Dendritic cell treated with granulocyte-macrophage colony-stimulating factor and Interleukin-4, amounts not matched to agents 40 ng/mL and 50 ng/mL, for 4 days (primary cell): Measurements from ENCODE around the gene CFAP46.
"Not testable (repeated sequence)": the region's sequence is repeated elsewhere in the genome, so short reads cannot be mapped to it uniquely, and the experiment has no call there.

ENCODE experiments used
- H3K27ac Mint-ChIP-seq: one replicate; pipeline ENCODE4 v1.8.0; 2022; ENCODE audit warnings: mild to moderate bottlenecking, mixed read lengths
- H3K27me3 Mint-ChIP-seq: one replicate; pipeline ENCODE4 v1.8.0; 2022; ENCODE audit warnings: mild to moderate bottlenecking, mixed read lengths
- H3K36me3 Mint-ChIP-seq: one replicate; pipeline ENCODE4 v1.8.0; 2022; ENCODE audit warnings: low read depth, mixed read lengths
- H3K4me1 Mint-ChIP-seq: one replicate; pipeline ENCODE4 v1.8.0; 2022; ENCODE audit warnings: low read depth, mixed read lengths
- H3K4me3 Mint-ChIP-seq: one replicate; pipeline ENCODE4 v1.8.0; 2022; ENCODE audit warnings: mild to moderate bottlenecking, moderate library complexity, mixed read lengths
- H3K9me3 Mint-ChIP-seq: one replicate; pipeline ENCODE4 v1.8.0; 2022; ENCODE audit warnings: mixed read lengths
- intact Hi-C: fragments of 100-400 bp; cut with micrococcal nuclease; formaldehyde crosslinking; loops from one replicate; pipeline ENCODE4 v1.15.0; 2022

Gene CFAP46

DNA sequence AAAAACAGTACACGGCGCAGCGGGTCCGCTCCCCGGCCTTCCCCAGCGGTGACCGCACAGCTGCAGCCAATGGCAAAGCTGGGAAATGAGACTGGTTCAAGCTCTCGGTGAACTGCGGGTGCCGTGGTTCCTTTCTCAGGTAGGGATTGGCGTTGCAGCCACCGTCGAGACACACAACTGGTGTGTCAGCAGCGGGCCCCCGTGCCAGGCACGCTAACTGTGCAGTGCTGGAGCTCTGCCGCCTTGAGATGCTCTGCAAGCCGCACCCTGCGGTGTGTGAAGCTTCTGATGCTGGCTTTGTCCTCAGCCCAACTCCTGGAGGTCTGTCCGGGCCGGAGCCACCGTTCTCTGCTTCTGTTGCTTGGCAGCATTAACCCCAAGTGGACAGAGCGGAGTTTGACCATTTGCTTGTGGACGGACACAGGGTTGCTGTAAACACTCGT lies 135.8 kb downstream of the CFAP46 start:
- Mint-ChIP-seq H3K36me3 (no peaks in the 10 kb centered on the region), H3K27me3 (peaks cover 3% of the 10 kb centered on the region), H3K4me1 (no peaks in the 10 kb centered on the region), H3K27ac (no peak overlapping the region), H3K9me3 (no peaks in the 10 kb centered on the region), H3K4me3 (no peak overlapping the region)
- intact Hi-C loops: no loop called here

DNA sequence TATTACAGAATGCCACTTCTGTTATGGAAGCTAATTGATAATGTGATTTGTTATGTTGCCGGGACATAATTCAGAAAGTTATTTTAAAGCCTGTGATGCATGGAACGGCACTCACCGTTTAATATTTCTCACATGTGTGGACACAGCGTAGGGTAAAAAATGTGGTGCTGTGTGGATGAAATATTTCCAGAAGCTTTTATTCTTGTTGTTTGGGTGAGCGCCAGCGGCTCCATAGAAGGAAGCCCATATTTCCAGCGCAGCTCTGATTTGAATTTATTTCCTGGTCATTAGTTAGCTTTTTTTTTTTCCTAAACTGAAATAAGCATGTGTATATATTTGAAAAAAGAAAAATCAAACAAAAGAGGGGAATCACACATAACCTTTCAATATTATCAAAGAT lies 136.3 kb downstream of the CFAP46 start:
- Mint-ChIP-seq H3K4me1 (no peaks in the 10 kb centered on the region), H3K27ac (no peak overlapping the region), H3K27me3 (peaks cover 3% of the 10 kb centered on the region), H3K9me3 (no peaks in the 10 kb centered on the region), H3K36me3 (no peaks in the 10 kb centered on the region), H3K4me3 (no peak overlapping the region)
- intact Hi-C loops: no loop called here

DNA sequence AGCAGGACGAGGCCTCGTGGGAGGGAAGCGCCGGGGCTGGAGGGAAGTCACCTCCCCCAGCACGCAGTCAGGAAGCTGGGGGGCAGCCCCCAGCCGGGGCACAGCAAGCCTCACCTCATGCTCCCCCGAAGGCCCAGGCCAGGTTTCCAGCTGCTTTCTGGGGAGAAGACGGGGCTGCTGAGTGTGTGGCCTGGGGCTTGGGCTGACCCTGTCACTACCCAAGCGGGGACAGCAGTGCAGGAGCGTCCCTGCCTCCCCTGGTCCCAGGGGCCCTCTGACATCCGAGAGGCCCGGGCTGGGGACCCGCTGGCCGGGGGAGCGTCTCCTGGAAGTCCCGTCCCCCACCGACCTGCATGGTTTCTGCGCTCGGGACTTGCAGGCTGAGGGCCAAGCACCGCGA lies 136.8 kb downstream of the CFAP46 start:
- Mint-ChIP-seq H3K36me3 (no peaks in the 10 kb centered on the region), H3K4me1 (no peaks in the 10 kb centered on the region), H3K27me3 (peaks cover 3% of the 10 kb centered on the region), H3K27ac (no peak overlapping the region), H3K4me3 (no peak overlapping the region), H3K9me3 (no peaks in the 10 kb centered on the region)
- intact Hi-C loops: no loop called here

DNA sequence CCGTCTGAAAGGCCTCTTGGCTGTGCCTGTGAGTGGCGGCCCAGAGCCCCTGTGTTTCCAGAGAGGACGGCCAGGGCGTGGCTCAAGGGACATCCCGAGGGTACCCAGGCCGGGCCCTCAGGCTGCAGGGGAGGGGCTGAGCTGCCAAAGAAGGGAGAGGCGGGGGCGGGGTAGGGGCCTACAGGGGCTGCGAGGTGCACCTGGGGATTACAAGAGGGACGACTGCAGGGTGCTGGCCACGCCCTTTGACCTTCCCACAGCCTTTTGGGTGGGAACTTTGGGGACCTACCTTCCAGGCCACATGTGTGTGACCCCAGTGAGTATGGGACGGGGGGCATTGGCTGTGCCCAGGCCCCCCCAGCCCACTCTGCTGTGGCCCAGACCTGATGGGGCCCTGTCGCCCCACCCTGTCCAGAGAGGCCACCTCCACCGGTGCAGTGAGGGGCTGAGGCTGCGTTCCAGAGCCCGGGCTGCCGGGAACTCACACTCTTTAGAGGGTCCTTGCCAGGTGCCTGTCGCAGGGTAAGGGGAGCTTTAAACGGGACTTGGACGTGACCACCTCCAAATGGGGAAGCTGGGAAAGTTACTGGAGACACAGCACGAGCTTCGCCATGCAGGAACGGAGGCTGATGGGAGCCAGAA lies 137.5 kb downstream of the CFAP46 start:
- Mint-ChIP-seq H3K27ac (no peak overlapping the region), H3K4me3 (no peak overlapping the region), H3K36me3 (no peaks in the 10 kb centered on the region), H3K4me1 (no peaks in the 10 kb centered on the region), H3K27me3 (peaks cover 2% of the 10 kb centered on the region), H3K9me3 (no peaks in the 10 kb centered on the region)
- intact Hi-C loops: no loop called here

DNA sequence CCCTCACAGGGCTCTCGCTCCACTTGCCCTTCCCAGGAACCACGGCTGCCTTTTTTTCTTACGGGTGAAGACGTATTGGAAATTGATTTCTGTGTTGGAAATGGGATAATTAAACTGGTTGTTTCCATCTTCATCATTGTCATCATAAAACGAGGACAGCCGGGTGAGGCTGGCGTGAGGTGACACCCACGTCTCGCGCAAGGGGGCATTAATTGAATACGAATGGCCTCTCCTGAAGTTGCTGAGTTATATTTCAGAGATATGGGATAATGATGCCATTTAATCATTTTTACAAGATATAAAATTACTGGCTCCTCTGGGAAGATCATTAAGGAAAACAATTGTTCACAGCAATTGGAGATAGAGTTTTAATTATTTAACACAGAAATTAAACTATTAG lies 138.1 kb downstream of the CFAP46 start:
- Mint-ChIP-seq H3K36me3 (no peaks in the 10 kb centered on the region), H3K4me1 (no peaks in the 10 kb centered on the region), H3K9me3 (no peaks in the 10 kb centered on the region), H3K27ac (no peak overlapping the region), H3K27me3 (peaks cover 2% of the 10 kb centered on the region), H3K4me3 (no peak overlapping the region)
- intact Hi-C loops: no loop called here

DNA sequence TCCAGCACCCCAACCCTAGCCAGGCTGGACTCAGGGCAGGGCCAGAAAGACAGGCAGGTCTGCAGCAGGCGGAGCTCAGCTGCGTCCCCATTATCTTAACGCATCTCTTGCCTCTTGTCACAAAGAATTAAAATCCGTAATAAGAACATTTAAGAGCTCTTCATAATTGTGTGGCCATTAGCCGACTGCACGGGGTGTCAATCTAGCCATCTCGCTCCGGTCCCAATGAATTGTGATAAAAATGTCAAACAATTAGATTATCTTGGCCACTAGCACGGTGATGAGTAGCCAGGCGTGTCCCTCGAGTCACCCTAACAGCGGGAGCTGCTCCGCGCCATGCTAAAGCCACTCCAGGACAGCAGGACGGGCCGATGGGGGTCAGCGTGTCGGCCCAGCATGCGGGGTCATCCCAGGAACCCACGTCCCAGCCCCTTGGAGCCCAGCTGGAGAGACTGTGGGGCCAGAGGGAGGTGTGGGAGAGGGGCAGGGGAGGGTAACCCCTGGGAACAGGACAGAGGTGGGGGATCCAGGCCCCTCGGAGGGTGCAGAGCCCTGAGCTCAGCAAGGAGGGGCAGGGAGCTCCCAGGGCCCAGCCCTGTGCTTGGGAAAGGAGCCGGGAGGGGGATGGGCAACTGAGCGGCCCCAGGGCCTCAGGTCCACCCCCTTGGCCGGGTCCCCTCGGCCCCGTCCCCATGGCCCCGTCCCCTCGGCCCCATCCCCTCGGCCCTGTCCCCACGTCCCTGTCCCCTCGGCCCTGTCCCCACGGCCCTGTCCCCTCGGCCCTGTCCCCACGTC lies 138.8 kb downstream of the CFAP46 start:
- no peaks in the 10 kb centered on the region for H3K4me1 Mint-ChIP-seq
- H3K4me3 Mint-ChIP-seq: no peak overlapping the region
- peaks cover 2% of the 10 kb centered on the region for H3K27me3 Mint-ChIP-seq
- H3K27ac Mint-ChIP-seq: no peak overlapping the region
- intact Hi-C loops: no loop called here
- no peaks in the 10 kb centered on the region for H3K36me3 Mint-ChIP-seq
- no peaks in the 10 kb centered on the region for H3K9me3 Mint-ChIP-seq

DNA sequence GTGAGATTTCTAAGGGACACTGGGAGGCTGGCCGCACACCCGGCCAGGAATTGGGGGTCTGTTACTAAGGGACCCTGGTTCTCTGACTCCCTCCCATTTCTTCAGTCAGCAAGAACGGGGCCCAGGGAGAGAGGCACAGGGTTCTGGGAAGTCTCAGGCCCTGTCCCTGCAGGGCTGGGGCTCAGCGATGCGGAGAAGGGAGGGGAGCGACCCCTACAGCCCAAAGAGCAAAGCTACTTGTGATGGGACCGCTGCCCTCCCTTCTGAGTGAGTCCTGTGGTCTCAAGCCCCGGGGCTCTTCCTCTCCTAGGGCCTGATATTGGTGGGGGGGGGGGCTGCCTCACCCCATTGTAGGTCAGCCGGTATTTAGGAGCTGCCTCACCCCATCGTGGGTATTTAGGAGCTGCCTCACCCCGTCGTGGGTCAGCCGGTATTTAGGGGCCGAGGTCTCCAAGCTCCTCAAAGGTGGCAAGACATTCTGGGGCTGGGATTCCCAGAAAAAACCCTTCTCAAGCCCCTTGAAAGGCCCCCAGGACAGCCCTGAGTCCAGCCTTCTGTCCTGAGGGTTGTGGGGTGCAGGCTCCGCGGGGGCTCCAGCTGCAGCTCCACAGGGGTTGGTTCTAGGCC lies 139.6 kb downstream of the CFAP46 start:
- H3K4me3 Mint-ChIP-seq: no peak overlapping the region
- intact Hi-C loops: no loop called here
- H3K9me3 Mint-ChIP-seq: no peaks in the 10 kb centered on the region
- H3K36me3 Mint-ChIP-seq: no peaks in the 10 kb centered on the region
- H3K4me1 Mint-ChIP-seq: no peaks in the 10 kb centered on the region
- H3K27ac Mint-ChIP-seq: no peak overlapping the region
- H3K27me3 Mint-ChIP-seq: peaks cover 2% of the 10 kb centered on the region

DNA sequence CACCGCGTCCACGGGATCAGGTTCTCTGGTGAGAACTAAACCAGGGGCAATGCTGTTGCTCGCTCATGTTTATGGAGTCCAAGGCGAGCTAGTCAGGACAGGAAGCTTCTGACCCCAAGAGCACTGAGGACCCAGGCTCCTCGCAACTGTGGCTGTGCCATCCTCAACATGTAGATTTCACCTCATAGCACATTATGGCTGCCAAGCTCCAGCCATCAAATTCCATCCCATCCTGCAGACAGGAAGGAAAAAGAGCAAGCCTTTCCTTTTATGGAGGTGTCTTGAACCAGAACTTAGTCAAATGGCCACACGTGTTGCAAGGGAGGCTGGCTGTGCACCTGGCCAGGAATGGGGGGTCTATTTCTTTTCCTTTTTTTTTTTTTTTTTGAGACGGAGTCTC lies 140.3 kb downstream of the CFAP46 start:
- Mint-ChIP-seq H3K27ac (no peak overlapping the region), H3K4me3 (no peak overlapping the region), H3K9me3 (no peaks in the 10 kb centered on the region), H3K36me3 (no peaks in the 10 kb centered on the region), H3K4me1 (no peaks in the 10 kb centered on the region), H3K27me3 (peaks cover 2% of the 10 kb centered on the region)
- intact Hi-C loops: no loop called here

DNA sequence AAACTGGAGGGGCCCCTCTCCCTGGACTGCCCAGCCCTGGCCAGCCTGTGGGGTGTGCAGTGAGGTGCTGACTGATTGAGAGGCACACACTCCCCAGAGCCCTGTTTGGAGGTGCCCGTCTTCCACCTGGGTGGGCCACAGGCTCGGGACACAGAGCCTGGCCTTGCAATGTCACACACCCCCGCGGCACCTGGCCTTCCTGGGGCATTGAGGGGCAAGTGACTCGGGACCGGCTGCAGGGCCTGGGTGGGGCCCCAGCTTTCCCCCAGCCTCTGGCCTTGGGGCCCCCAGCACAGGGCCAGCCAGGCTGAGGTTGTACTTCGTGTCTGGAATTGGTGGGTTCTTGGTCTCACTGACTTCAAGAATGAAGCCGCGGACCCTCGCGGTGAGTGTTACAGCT lies 142.5 kb downstream of the CFAP46 start:
- no peaks in the 10 kb centered on the region for H3K4me1 Mint-ChIP-seq
- H3K27me3 Mint-ChIP-seq: peaks cover 2% of the 10 kb centered on the region
- intact Hi-C loops: no loop called here
- no peak overlapping the region for H3K4me3 Mint-ChIP-seq
- no peak overlapping the region for H3K27ac Mint-ChIP-seq
- H3K9me3 Mint-ChIP-seq: no peaks in the 10 kb centered on the region
- H3K36me3 Mint-ChIP-seq: no peaks in the 10 kb centered on the region

DNA sequence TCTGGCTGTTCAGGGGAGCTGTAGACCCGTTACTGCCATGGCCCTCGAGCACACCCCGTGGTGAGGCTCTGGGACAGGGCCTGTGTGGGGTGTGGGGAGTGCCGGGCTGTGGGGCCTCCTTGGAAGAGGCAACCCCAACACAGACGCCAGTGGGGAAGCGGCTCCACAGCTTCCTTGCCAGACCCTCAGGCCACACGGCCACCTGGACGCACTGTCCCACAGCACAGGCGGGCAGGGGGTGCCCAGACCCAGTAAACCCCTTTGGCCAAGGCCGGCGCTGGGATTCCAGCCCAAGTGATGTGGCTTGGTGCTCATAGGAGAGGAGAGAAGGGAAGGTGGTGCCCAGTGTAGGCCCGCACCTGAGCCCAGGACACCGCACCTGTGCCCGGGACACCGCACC lies 143.5 kb downstream of the CFAP46 start:
- Mint-ChIP-seq H3K4me3 (no peak overlapping the region), H3K4me1 (no peaks in the 10 kb centered on the region), H3K27me3 (peaks cover 2% of the 10 kb centered on the region), H3K27ac (no peak overlapping the region), H3K9me3 (no peaks in the 10 kb centered on the region), H3K36me3 (no peaks in the 10 kb centered on the region)
- intact Hi-C loops: no loop called here

DNA sequence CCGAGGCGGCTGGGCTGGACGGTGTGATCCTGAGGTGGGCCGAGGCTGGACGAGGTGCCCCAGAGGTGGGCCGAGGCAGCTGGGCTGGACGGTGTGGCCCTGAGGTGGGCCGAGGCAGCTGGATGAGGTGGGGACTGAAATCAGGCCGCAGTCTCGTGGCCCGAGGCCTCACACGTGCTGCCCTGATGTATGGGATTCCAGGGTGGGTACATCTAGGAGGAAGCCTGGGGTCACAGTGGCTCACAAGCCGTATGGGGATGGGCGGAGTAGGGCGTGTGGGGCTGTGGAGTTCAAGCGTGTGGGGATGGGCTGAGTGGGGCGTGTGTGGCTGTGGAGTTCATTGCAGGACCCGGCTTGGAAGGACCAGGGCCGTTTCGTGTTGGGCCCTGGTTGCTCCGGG lies 144.0 kb downstream of the CFAP46 start:
- no peak overlapping the region for H3K27ac Mint-ChIP-seq
- no peaks in the 10 kb centered on the region for H3K36me3 Mint-ChIP-seq
- peaks cover 2% of the 10 kb centered on the region for H3K27me3 Mint-ChIP-seq
- H3K9me3 Mint-ChIP-seq: no peaks in the 10 kb centered on the region
- intact Hi-C loops: no loop called here
- no peak overlapping the region for H3K4me3 Mint-ChIP-seq
- no peaks in the 10 kb centered on the region for H3K4me1 Mint-ChIP-seq

DNA sequence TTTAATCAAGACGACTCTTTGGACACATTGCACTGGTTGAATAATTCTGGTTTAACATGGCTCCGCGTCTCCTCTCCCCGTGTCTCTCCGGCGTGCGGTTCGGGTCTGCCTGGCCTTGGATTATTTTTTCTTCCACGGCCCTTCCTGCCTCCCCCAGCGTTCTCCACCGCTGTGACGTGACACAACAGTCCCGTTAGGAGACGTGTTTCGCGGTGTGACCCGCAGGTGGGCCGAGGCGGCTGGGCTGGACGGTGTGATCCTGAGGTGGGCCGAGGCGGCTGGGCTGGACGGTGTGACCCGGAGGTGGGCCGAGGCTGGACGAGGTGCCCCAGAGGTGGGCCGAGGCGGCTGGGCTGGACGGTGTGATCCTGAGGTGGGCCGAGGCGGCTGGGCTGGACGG lies 144.4 kb downstream of the CFAP46 start:
- H3K27me3 Mint-ChIP-seq, H3K36me3 Mint-ChIP-seq, H3K9me3 Mint-ChIP-seq, H3K4me3 Mint-ChIP-seq, H3K27ac Mint-ChIP-seq, intact Hi-C loops, H3K4me1 Mint-ChIP-seq: not testable (repeated sequence)

DNA sequence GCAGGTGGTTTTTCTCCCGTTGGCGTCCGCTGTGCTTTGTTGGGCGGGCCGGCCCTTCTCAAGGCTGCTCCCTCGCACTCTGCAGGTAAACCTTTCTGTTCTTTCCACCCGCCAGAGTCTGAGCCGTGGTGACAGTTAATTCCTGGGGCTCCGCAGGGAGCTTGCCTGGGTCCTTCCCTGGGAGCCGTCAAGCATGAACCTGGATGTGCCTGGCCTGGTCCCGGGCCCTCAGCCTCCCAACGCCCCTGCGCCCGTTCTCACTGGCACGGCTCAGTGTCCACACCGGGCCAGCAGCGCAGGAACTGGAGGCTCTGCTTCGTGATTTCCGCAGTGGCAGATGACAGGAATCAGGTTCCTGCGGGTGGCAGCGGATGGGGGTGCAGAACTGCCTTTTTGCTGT lies 145.5 kb downstream of the CFAP46 start:
- Mint-ChIP-seq H3K27ac (no peak overlapping the region), H3K36me3 (no peaks in the 10 kb centered on the region), H3K4me3 (no peak overlapping the region), H3K9me3 (no peaks in the 10 kb centered on the region), H3K4me1 (no peaks in the 10 kb centered on the region), H3K27me3 (peaks cover 2% of the 10 kb centered on the region)
- intact Hi-C loops: no loop called here
